Measurements from ENCODE around the gene DGCR2. TPM values are rescaled to one million over a fixed set of nuclear protein-coding genes. Genes with fewer than 3 reads are reported as not detected.
"Not testable (repeated sequence)": the region's sequence is repeated elsewhere in the genome, so short reads cannot be mapped to it uniquely, and the experiment has no call there.

The DGCR2 gene
- total RNA-seq, 4 donors from 2014 or later = 44.1 to 76.5 (median 56.3) TPM

DNA sequence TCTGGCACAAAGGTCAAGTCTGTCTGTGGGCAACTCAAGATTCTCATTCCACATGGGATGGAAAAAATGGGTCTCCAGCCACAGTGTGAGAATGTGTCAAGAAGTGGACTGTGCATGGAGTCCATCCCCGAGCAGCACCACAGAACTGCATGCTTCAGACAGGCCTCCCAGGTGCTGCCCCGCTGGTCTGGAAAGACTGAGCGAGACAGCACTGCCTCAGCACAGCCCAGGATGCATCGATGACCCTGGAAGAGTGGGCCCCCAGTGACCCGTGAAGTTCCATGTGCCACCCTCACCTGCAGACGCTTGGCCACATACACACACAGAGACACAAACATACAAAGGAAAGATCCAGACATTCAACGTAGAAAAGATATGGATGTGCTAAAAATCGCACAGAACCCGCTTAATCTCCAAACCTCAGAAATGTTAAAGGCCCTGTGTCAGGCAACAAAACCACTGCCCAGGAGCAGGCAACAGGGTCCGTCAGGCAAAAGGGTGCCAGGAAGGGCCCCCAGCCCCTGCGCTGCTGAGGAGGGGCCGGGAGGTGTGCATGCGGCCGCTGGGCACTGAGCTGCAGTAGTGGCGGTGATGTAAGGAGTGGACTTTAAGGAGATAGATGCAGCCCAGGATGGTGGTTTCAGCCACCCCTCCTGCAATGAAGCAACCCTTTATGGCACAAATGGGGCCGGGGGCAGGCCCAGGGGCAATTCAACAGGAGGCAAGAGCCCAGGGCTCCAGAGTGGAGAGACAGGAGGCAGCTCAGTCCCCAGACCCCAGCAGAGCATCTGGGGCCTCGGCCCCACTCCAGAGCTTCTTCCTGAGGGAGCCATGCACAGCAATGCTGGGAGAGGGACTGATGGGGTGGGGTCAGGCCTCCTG is 84.7 kb downstream of the DGCR2 start:
- Histone ChIP-seq H3K4me1 (no peaks in the 10 kb centered on the region), H3K27me3 (no peaks in the 10 kb centered on the region), H3K9me3 (no peaks in the 10 kb centered on the region), H3K27ac (no peak overlapping the region), H3K36me3 (peaks cover 0 to 62% of the 10 kb centered on the region in 2 donors), H3K4me3 (no peak overlapping the region)
- ATAC-seq = no peak
- 67 to 87% methylated on average over 2 to 5 of the region's 17 CpGs for WGBS, 2 donors (ENCODE audit: low coverage in 1 of 2)
- TF ChIP-seq POLR2A (IDR thresholded peaks at IDR 0.05) = no peak
- no peak for TF ChIP-seq POLR2AphosphoS5 (IDR thresholded peaks at IDR 0.05)

DNA sequence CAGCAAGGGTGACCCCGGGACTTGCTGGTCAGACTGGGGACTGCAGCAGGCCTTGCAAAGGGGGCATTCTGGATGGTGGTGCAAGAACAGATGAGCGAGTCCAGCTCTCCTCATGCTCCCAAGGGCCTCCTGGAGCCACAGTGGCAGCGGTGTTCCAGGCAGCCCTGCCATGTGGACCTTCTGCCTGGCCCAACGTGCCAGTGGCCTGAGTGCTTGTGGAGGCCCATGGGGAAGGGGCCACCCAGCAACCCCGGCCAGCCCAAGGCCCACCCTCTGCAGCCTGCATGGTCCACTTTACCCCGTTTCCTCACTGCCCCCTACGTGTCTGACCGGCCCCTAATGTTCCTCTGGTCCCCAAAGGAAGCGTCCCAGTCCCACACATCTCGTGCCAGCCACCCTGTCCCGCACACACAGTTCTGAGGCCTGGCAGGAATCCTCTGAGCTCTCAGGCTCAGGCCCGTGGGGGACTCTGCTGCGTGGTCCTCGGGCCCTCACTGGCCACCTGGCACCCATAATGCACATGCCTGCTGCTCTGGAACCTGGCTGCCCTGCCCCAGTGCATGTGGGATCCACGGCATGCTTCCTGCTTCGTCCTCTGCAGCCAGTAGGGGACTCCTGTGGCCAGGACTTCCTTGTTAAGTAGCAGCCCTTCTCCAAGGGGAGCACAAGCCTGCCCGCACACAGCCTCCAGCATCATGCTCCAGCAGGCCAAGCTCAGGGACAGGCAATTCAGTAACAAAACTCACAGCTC is 85.5 kb downstream of the DGCR2 start:
- TF ChIP-seq EP300 (IDR thresholded peaks at IDR 0.05) (no peak), POLR2A (IDR thresholded peaks at IDR 0.05) (no peak), POLR2AphosphoS5 (IDR thresholded peaks at IDR 0.05) (no peak)
- TF ChIP-seq, protein P1, sequence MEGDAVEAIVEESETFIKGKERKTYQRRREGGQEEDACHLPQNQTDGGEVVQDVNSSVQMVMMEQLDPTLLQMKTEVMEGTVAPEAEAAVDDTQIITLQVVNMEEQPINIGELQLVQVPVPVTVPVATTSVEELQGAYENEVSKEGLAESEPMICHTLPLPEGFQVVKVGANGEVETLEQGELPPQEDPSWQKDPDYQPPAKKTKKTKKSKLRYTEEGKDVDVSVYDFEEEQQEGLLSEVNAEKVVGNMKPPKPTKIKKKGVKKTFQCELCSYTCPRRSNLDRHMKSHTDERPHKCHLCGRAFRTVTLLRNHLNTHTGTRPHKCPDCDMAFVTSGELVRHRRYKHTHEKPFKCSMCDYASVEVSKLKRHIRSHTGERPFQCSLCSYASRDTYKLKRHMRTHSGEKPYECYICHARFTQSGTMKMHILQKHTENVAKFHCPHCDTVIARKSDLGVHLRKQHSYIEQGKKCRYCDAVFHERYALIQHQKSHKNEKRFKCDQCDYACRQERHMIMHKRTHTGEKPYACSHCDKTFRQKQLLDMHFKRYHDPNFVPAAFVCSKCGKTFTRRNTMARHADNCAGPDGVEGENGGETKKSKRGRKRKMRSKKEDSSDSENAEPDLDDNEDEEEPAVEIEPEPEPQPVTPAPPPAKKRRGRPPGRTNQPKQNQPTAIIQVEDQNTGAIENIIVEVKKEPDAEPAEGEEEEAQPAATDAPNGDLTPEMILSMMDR (IDR thresholded peaks at IDR 0.05) = no peak
- Histone ChIP-seq H3K27me3 (no peaks in the 10 kb centered on the region), H3K36me3 (peaks cover 0 to 54% of the 10 kb centered on the region in 2 donors), H3K9me3 (no peaks in the 10 kb centered on the region), H3K4me3 (no peak overlapping the region), H3K4me1 (no peaks in the 10 kb centered on the region), H3K27ac (no peak overlapping the region)
- 60 to 75% methylated on average over 1 of the region's 17 CpGs for WGBS, 2 donors (ENCODE audit: low coverage in 1 of 2)
- no peak for ATAC-seq

DNA sequence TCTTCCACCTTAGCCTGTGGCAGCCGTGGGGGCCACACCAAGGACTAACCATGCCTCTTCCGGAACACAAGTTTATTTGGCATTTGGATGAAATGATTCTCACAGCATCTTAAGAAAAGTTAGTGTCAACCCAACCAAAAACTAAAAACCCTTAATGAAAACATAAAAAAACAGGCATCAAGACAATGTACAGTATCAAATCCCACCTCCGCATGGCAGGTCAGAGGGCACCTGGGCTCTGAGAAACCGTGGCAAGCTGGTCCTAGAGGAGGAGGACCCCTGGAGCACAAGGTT is 86.0 kb downstream of the DGCR2 start:
- Histone ChIP-seq H3K4me3 (no peak overlapping the region), H3K27me3 (no peaks in the 10 kb centered on the region), H3K27ac (no peak overlapping the region), H3K9me3 (no peaks in the 10 kb centered on the region), H3K36me3 (peaks cover 0 to 49% of the 10 kb centered on the region in 2 donors), H3K4me1 (no peaks in the 10 kb centered on the region)
- WGBS, 2 donors (ENCODE audit: low coverage in 1 of 2) = 72 to 89% methylated on average over 2 to 3 of the region's 4 CpGs
- ATAC-seq = no peak
- TF ChIP-seq EP300 (IDR thresholded peaks at IDR 0.05) (no peak), POLR2A (IDR thresholded peaks at IDR 0.05) (no peak), POLR2AphosphoS5 (IDR thresholded peaks at IDR 0.05) (no peak)
- TF ChIP-seq, protein P1 (IDR thresholded peaks at IDR 0.05) = no peak

DNA sequence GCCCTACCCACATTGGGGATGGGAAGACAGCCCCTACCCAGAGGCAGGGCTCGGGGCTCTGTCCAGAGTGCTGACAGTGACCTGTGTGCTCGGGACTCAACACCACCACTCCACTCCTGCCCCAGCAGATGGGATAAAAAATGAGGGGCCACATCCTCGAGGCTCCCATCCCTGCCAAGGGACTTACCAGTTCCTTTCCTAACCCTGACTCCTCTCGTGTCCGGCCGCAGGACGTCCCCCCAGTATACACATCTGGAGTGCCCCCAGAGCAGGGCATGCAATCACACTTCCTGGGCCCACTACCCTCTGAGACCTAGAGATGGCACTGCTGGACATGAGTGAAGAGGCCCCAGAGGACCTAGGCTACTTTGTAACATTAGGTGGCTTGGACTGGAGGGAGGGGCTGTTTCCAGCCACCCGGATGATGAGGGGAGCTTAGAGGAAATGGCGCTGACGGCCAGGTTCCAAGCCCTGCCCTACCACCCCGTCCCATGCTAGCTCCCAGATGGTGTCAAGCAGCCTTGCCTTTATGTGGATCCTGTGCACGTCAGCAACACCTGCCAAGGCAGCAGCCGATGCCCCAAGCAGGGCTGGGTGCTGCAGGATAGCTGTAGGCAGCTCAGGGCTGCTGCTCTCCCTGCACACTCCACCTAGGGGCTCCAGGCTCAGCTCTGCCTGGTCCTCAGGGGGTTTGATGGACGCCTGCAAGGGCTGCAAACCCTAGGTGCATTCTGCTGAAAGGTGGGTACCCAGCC is 86.6 kb downstream of the DGCR2 start:
- WGBS, 2 donors (ENCODE audit: low coverage in 1 of 2) = 35% methylated on average over 5 of the region's 14 CpGs; no CpG with 5 or more reads in 1 of the 2 donors
- Histone ChIP-seq H3K9me3 (no peaks in the 10 kb centered on the region), H3K36me3 (peaks cover 0 to 43% of the 10 kb centered on the region in 2 donors), H3K27me3 (peaks cover 3% of the 10 kb centered on the region), H3K4me1 (no peaks in the 10 kb centered on the region), H3K4me3 (no peak overlapping the region), H3K27ac (no peak overlapping the region)
- peak; percentile 26 for ATAC-seq
- no peak for TF ChIP-seq EP300 (IDR thresholded peaks at IDR 0.05)
- no peak for TF ChIP-seq POLR2A (IDR thresholded peaks at IDR 0.05)
- TF ChIP-seq, protein P1 (IDR thresholded peaks at IDR 0.05) = no peak
- TF ChIP-seq POLR2AphosphoS5 (IDR thresholded peaks at IDR 0.05) = no peak

DNA sequence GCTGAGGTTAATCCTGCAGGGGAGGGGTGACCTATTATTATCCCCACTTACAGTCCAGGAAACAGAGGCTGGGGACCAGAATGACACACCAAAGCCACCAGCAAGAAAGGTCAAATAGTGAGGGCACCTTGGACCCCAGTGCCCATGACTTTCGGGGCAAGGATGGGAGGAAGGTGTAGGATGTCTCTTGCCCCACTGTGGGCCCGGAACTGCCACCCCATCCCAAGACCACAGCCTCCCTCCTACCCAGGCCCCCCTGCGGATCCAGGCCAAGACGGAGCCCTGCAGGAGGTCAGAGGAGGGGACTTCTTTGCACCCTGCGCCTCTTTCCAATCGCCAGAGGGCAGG is 87.1 kb downstream of the DGCR2 start:
- not testable (repeated sequence) for ATAC-seq, H3K9me3 ChIP-seq, H3K4me3 ChIP-seq, H3K4me1 ChIP-seq, H3K27ac ChIP-seq, H3K27me3 ChIP-seq
- no CpG with 5 or more reads among the region's 6 CpGs for WGBS, 2 donors (ENCODE audit: low coverage in 1 of 2)
- H3K36me3 ChIP-seq = peaks cover 0 to 38% of the 10 kb centered on the region in 2 donors

DNA sequence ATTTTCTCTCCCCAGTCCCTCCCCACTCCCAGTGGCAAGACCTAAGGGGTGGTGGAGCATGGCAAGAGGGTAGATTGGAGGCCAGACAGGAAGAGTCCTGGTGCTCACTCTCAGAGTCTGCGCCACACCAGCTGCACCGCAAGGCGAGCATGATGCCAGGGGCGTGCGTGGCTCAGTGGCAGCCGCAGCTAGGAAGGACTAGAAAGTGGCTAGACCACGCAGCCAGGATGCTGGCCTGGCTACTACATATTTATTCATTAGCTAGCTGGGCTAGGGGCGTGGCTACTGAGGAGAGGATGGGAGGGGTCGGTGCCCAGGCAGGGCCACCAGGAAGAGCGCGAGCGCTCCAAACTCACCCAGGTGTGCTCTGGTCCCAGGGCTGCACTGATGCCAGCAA is 87.5 kb downstream of the DGCR2 start:
- not testable (repeated sequence) for H3K4me3 ChIP-seq, H3K9me3 ChIP-seq, H3K4me1 ChIP-seq, H3K27ac ChIP-seq, ATAC-seq
- Histone ChIP-seq H3K36me3 (peaks cover 0 to 34% of the 10 kb centered on the region in 2 donors), H3K27me3 (peaks cover 11% of the 10 kb centered on the region)
- no CpG with 5 or more reads among the region's 12 CpGs for WGBS, 2 donors (ENCODE audit: low coverage in 1 of 2)

DNA sequence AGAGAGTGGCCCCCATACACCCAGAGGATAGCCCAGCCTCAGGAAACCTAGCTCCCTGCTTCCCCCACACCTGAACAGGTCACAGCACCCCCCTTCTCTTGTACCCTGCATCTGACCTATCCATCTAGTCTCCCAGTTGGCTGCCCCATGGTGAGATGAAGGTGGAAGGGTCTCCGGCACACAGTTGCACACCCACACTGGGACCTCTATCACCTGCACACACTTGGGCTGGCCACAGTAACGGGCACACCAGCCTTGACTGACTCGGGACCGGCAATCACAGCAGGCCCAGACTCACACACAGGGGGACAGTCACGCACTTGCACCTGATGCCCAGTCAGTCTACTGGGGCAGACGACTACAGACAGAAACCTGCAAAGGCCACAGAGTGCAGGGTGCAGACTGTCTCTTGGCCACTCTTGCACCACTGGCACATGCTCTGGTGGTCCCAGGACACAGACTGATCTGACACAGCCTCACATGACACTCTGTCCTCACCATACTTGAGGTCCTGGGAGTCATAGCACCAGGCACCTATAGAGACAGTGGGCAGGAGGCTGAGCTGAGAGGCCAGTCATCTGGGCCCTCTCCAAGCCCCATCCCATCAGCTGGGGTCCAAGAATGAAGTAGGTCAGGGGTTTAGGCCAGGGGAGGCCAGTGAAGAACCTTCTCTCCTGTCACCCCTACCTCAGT is 88.0 kb downstream of the DGCR2 start:
- no CpG with 5 or more reads among the region's 6 CpGs for WGBS, 2 donors (ENCODE audit: low coverage in 1 of 2)
- not testable (repeated sequence) for H3K27ac ChIP-seq, H3K4me1 ChIP-seq, H3K4me3 ChIP-seq, ATAC-seq, H3K9me3 ChIP-seq
- Histone ChIP-seq H3K36me3 (peaks cover 0 to 29% of the 10 kb centered on the region in 2 donors), H3K27me3 (peaks cover 17% of the 10 kb centered on the region)

DNA sequence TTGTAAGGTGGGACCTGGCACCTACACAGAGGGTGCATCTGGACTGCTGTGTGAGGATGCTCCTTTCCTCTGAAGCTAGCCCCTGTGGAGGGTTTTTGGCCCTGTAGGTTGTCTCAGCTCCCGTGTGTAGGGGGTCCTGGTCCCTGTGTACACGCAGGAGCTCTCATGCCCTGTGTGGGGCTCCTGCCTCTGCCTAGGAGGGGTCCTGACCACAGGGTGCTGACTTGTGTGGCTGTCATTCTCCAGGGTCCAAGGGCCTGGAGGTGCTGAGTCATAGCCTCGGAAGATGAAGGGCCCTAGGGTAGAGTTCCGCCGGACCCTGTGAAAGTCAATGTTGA is 88.7 kb downstream of the DGCR2 start:
- H3K9me3 ChIP-seq, H3K4me3 ChIP-seq, ATAC-seq, H3K27ac ChIP-seq: not testable (repeated sequence)
- Histone ChIP-seq H3K4me1 (peaks cover 0 to 11% (median 0%) of the 10 kb centered on the region in 3 donors), H3K27me3 (peaks cover 23% of the 10 kb centered on the region), H3K36me3 (peaks cover 0 to 22% of the 10 kb centered on the region in 2 donors)
- no CpG with 5 or more reads among the region's 5 CpGs for WGBS, 2 donors (ENCODE audit: low coverage in 1 of 2)
